HepG2 (cell line): Measurements from ENCODE around the gene PODN. TPM values are rescaled to one million over a fixed set of nuclear protein-coding genes. Genes with fewer than 3 reads are reported as not detected.

Experiments
- CBX1 ChIP-seq: IDR thresholded peaks from one replicate; pipeline ENCODE4 v1.6.1; 2016; ENCODE audit warnings: antibody characterized with exemption, low read depth
- CHD2 ChIP-seq: IDR thresholded peaks from 2 replicates; pipeline ENCODE4 v1.6.1; 2011; ENCODE audit warnings: low read depth, low read length, improper control_type of control experiment
- CHD4 ChIP-seq: fragments of 200-600 bp; sonication (generic); IDR thresholded peaks from 2 replicates; pipeline ENCODE4 v1.7.0; 2017; ENCODE audit warnings: mild to moderate bottlenecking, low read length, borderline replicate concordance
- ELF4 ChIP-seq: sonication (generic); formaldehyde crosslinking; IDR thresholded peaks from 2 replicates; pipeline ENCODE4 v1.5.0; 2020; ENCODE audit warnings: missing genetic modification reagents, mild to moderate bottlenecking, moderate library complexity, borderline replicate concordance
- GZF1 ChIP-seq: sonication (generic); formaldehyde crosslinking; IDR thresholded peaks from 2 replicates; pipeline ENCODE4 v1.5.1; 2020; ENCODE audit warnings: mild to moderate bottlenecking, missing genetic modification reagents
- KDM1A ChIP-seq: IDR thresholded peaks from 2 replicates; pipeline ENCODE4 v1.6.1; 2016; ENCODE audit warnings: missing compliant biosample characterization
- MIER3 ChIP-seq: IDR thresholded peaks from 2 replicates; pipeline ENCODE4 v1.6.1; 2016; ENCODE audit warnings: missing compliant biosample characterization, borderline replicate concordance
- NR2F2 ChIP-seq: IDR thresholded peaks from 2 replicates; pipeline ENCODE4 v1.6.1; 2012; ENCODE audit warnings: low read depth, inconsistent platforms, borderline replicate concordance
- SOX5 ChIP-seq: IDR thresholded peaks from 2 replicates; pipeline ENCODE4 v1.6.1; 2016; ENCODE audit warnings: borderline replicate concordance
- ZBTB2 ChIP-seq: sonication (generic); formaldehyde crosslinking; IDR thresholded peaks from 2 replicates; pipeline ENCODE4 v1.8.0; 2022; ENCODE audit warnings: low read depth, missing genetic modification reagents
- ZFYVE20 ChIP-seq: sonication (generic); formaldehyde crosslinking; IDR thresholded peaks from 2 replicates; pipeline ENCODE4 v1.8.0; 2023; ENCODE audit warnings: low read depth, mild to moderate bottlenecking, moderate library complexity, missing genetic modification reagents, borderline replicate concordance
- ZMAT3 ChIP-seq: sonication (generic); formaldehyde crosslinking; conservative IDR thresholded peaks from 2 replicates; pipeline ENCODE4 v1.7.0; 2021; ENCODE audit warnings: missing genetic modification reagents
- ZNF292 ChIP-seq: sonication (generic); formaldehyde crosslinking; IDR thresholded peaks from 2 replicates; pipeline ENCODE4 v1.8.1; 2022; ENCODE audit warnings: mild to moderate bottlenecking, low read depth, missing genetic modification reagents, borderline replicate concordance
- ZNF296 ChIP-seq: sonication (generic); formaldehyde crosslinking; conservative IDR thresholded peaks from 2 replicates; pipeline ENCODE4 v1.5.0; 2020; ENCODE audit warnings: mild to moderate bottlenecking, missing genetic modification reagents
- ZNF501 ChIP-seq: sonication (generic); formaldehyde crosslinking; IDR thresholded peaks from 2 replicates; pipeline ENCODE4 v1.5.1; 2020; ENCODE audit warnings: mild to moderate bottlenecking, moderate library complexity, missing genetic modification reagents
- ZNF572 ChIP-seq: sonication (generic); formaldehyde crosslinking; IDR thresholded peaks from 2 replicates; pipeline ENCODE4 v1.5.1; 2020; ENCODE audit warnings: mild to moderate bottlenecking, missing genetic modification reagents
- ZNF646 ChIP-seq: sonication (generic); formaldehyde crosslinking; IDR thresholded peaks from 2 replicates; pipeline ENCODE4 v1.9.0; 2021; ENCODE audit warnings: mild to moderate bottlenecking, missing genetic modification reagents
- ZNF781 ChIP-seq: sonication (generic); formaldehyde crosslinking; IDR thresholded peaks from 2 replicates; pipeline ENCODE4 v1.5.1; 2020; ENCODE audit warnings: borderline replicate concordance, mild to moderate bottlenecking, missing genetic modification reagents; ENCODE audit errors: not compliant biosample characterization
- ZNF83 ChIP-seq: sonication (generic); formaldehyde crosslinking; IDR thresholded peaks from 2 replicates; pipeline ENCODE4 v1.4.0; 2020; ENCODE audit warnings: missing genetic modification reagents, mild to moderate bottlenecking, borderline replicate concordance
- polyA plus RNA-seq, 8 experiments: library from polyadenylated mRNA; depleted of rRNA in 3 of 8; stranded (reverse) in 7 of 8; unstranded in 1 of 8; fragments of >200 nt; fragmentation: Illumina TruSeq in 4 of 8; extraction: Trizol in 4 of 8; gene quantifications; 2 replicates each; pipeline versions ENCODE4 v1.2.1 to v1.2.3, GENCODE V29; 2011 to 2016; ENCODE audit warnings: low read depth in 4 of 8, missing spikeins in 1 of 8, mixed read lengths in 1 of 8; ENCODE audit not compliant: insufficient read depth in 1 of 8
- total RNA-seq, 5 experiments: library from RNA; depleted of rRNA; stranded (reverse); fragments of >200 nt; fragmentation: Illumina TruSeq; extraction: Trizol; gene quantifications; 2 replicates each; pipeline ENCODE4 v1.2.3, GENCODE V29; 2016; ENCODE audit warnings: low read depth in 1 of 5
- TF ChIP-seq, protein P1 (sequence below): sonication (generic); formaldehyde crosslinking; IDR thresholded peaks from 2 replicates; pipeline ENCODE4 v1.5.0; 2020; ENCODE audit warnings: missing genetic modification reagents

The PODN gene
- total and polyA plus RNA-seq, 2 of the 13 experiments (the other 11 are each of a cell fraction or from before 2014, with no cell fraction given): 0.13 TPM; not detected in 1

GRCh38 chr1:53111073-53111556, 49.1 kb downstream of the PODN start (continued):
- TF ChIP-seq ZFYVE20 (no peak), ZNF83 (CRISPR knock-in tag) (0 out of 2 replicates have a peak, but pooled peaks have one; percentile 28), ZNF296 (CRISPR knock-in tag) (no peak), MIER3 (CRISPR knock-in tag) (peak; percentile 68; the same call in 1 of the 2 replicates), SOX5 (peak; percentile 51; the same call in 1 of the 2 replicates), ZNF646 (CRISPR knock-in tag) (peak; percentile 43; the same call in 1 of the 2 replicates), CHD2 (no peak), GZF1 (CRISPR knock-in tag) (no peak), KDM1A (no peak), ZMAT3 (peak; percentile 91), NR2F2 (peak; percentile 50; the same call in 1 of the 2 replicates), CHD4 (no peak), CBX1 (peak; percentile 77), ZNF501 (CRISPR knock-in tag) (peak; percentile 88; the same call in 1 of the 2 replicates), ZNF292 (CRISPR knock-in tag) (peak; percentile 98; the same call in 1 of the 2 replicates), ZBTB2 (CRISPR knock-in tag) (no peak), ZNF781 (CRISPR knock-in tag) (no peak), ELF4 (CRISPR knock-in tag) (0 out of 2 replicates have a peak, but pooled peaks have one; percentile 2), ZNF572 (CRISPR knock-in tag) (no peak)
- TF ChIP-seq, protein P1, sequence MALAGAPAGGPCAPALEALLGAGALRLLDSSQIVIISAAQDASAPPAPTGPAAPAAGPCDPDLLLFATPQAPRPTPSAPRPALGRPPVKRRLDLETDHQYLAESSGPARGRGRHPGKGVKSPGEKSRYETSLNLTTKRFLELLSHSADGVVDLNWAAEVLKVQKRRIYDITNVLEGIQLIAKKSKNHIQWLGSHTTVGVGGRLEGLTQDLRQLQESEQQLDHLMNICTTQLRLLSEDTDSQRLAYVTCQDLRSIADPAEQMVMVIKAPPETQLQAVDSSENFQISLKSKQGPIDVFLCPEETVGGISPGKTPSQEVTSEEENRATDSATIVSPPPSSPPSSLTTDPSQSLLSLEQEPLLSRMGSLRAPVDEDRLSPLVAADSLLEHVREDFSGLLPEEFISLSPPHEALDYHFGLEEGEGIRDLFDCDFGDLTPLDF (CRISPR knock-in tag): no peak
